Activated B cell treated with CpG ODN at 0.5 μM for 24 hours (primary cell): ENCODE results near the gene ANKRD66. TPM values are rescaled to one million over a fixed set of nuclear protein-coding genes. Genes with fewer than 3 reads are reported as not detected.

Experiments
- ATAC-seq: fragments of 200-7000 bp; cut with Tn5 transposase; one replicate; pipeline ENCODE4 v1.10.0; 2021; ENCODE audit warnings: low read depth, mild to moderate bottlenecking, moderate library complexity
- CTCF ChIA-PET: fragments of 350-600 bp; sonication (Branson Sonifier 250); formaldehyde crosslinking; loops from one replicate; lab custom pipeline; 2021; ENCODE audit warnings: antibody characterized with exemption; lab: Charles Lee
- POLR2A ChIA-PET: fragments of 350-600 bp; sonication (Branson Sonifier 250); formaldehyde crosslinking; loops from one replicate; lab custom pipeline; 2021; ENCODE audit warnings: antibody characterized with exemption; lab: Charles Lee
- DNase-seq: peaks from one replicate; pipeline ENCODE4 v3.0.0; 2022
- H3K27ac Mint-ChIP-seq: one replicate; pipeline ENCODE4 v1.8.0; 2020; ENCODE audit warnings: mixed read lengths
- H3K27me3 Mint-ChIP-seq: one replicate; pipeline ENCODE4 v1.8.0; 2021; ENCODE audit warnings: mixed read lengths
- H3K36me3 Mint-ChIP-seq: one replicate; pipeline ENCODE4 v1.8.0; 2021; ENCODE audit warnings: low read depth, mixed read lengths
- H3K4me1 Mint-ChIP-seq: one replicate; pipeline ENCODE4 v1.8.0; 2021; ENCODE audit warnings: mixed read lengths
- H3K4me3 Mint-ChIP-seq: one replicate; pipeline ENCODE4 v1.8.0; 2020; ENCODE audit warnings: mild to moderate bottlenecking, mixed read lengths
- H3K9me3 Mint-ChIP-seq: one replicate; pipeline ENCODE4 v1.8.0; 2020; ENCODE audit warnings: mixed read lengths
- CTCF ChIP-seq: fragments of 200-600 bp; IDR thresholded peaks from one replicate; pipeline ENCODE4 v1.8.0; 2022; ENCODE audit warnings: antibody characterized with exemption, mild to moderate bottlenecking
- intact Hi-C: fragments of 100-400 bp; cut with micrococcal nuclease; formaldehyde crosslinking; loops from one replicate; pipeline ENCODE4 v1.15.1; 2024
- total RNA-seq: library from RNA; stranded (reverse); gene quantifications from 2 replicates; pipeline ENCODE4 v1.2.3, GENCODE V29; 2022

ANKRD66 gene
- total RNA-seq = not detected in 2 replicates

GRCh38 chr6:46746696-46747095 is at the start of gene ANKRD66:
Gene ANKRD66 (plus strand): TSS chr6:46746933. CDS start chr6:46751949, 5,016 bp downstream.
- Mint-ChIP-seq H3K4me1 (no peaks in the 10 kb centered on the region), H3K4me3 (no peak within 1 kb of the TSS), H3K36me3 (no peaks in the 10 kb centered on the region), H3K27me3 (peaks cover 4% of the 10 kb centered on the region), H3K27ac (no peak within 1 kb of the TSS), H3K9me3 (no peaks in the 10 kb centered on the region)
- CTCF ChIA-PET = no interaction called here
- POLR2A ChIA-PET = no interaction called here
- intact Hi-C loops = no loop called here
- no peak for DNase-seq
- ATAC-seq = no peak
- no peak for TF ChIP-seq CTCF

GRCh38 chr6:46699970-46700369 is 46.8 kb upstream of the ANKRD66 start:
- no peaks in the 10 kb centered on the region for H3K36me3 Mint-ChIP-seq
- DNase-seq (no peak), ATAC-seq (no peak)
- H3K4me1 Mint-ChIP-seq = no peaks in the 10 kb centered on the region
- no peak for TF ChIP-seq CTCF
- H3K27me3 Mint-ChIP-seq = peaks cover 8% of the 10 kb centered on the region
- no peak overlapping the region for H3K4me3 Mint-ChIP-seq
- intact Hi-C loops = no loop called here
- H3K9me3 Mint-ChIP-seq = no peaks in the 10 kb centered on the region
- no peak overlapping the region for H3K27ac Mint-ChIP-seq
- ChIA-PET CTCF (no interaction called here), POLR2A (no interaction called here)

GRCh38 chr6:46704562-46704961 is 42.2 kb upstream of the ANKRD66 start:
- Mint-ChIP-seq H3K27ac (no peak overlapping the region), H3K27me3 (peaks cover 13% of the 10 kb centered on the region), H3K9me3 (no peaks in the 10 kb centered on the region), H3K4me1 (no peaks in the 10 kb centered on the region), H3K36me3 (no peaks in the 10 kb centered on the region), H3K4me3 (no peak overlapping the region)
- ChIA-PET POLR2A (no interaction called here), CTCF (no interaction called here)
- ATAC-seq = no peak
- DNase-seq = no peak
- no peak for TF ChIP-seq CTCF
- intact Hi-C loops = no loop called here

- no peaks in the 10 kb centered on the region for H3K9me3 Mint-ChIP-seq
- H3K27ac Mint-ChIP-seq = no peak overlapping the region
- no peak for TF ChIP-seq CTCF
- ATAC-seq (no peak), DNase-seq (no peak)
- ChIA-PET CTCF (no interaction called here), POLR2A (no interaction called here)
- H3K4me3 Mint-ChIP-seq = no peak overlapping the region
- intact Hi-C loops = no loop called here
- H3K27me3 Mint-ChIP-seq = peaks cover 10% of the 10 kb centered on the region
- H3K36me3 Mint-ChIP-seq = no peaks in the 10 kb centered on the region
- no peaks in the 10 kb centered on the region for H3K4me1 Mint-ChIP-seq
These were observed 40.3 kb upstream of the ANKRD66 start for GRCh38 chr6:46706464-46706863.

- Mint-ChIP-seq H3K4me3 (no peak overlapping the region), H3K27ac (no peak overlapping the region), H3K27me3 (peaks cover 2% of the 10 kb centered on the region), H3K36me3 (no peaks in the 10 kb centered on the region), H3K9me3 (no peaks in the 10 kb centered on the region), H3K4me1 (no peaks in the 10 kb centered on the region)
- no peak for TF ChIP-seq CTCF
- DNase-seq = no peak
- intact Hi-C loops = no loop called here
- POLR2A ChIA-PET = no interaction called here
- no peak for ATAC-seq
- CTCF ChIA-PET = no interaction called here
These were observed 35.2 kb upstream of the ANKRD66 start for GRCh38 chr6:46711491-46711890.
